Colonic mucosa (tissue), 4 donors: ENCODE data around the gene TNFRSF13B. TPM values are rescaled to one million over a fixed set of nuclear protein-coding genes. Genes with fewer than 3 reads are reported as not detected.
"Not testable (repeated sequence)": the region's sequence is repeated elsewhere in the genome, so short reads cannot be mapped to it uniquely, and the experiment has no call there.

Source experiments
- DNase-seq: peaks from one replicate; pipeline ENCODE4 v3.0.0-alpha.2; 2020
- H3K27ac ChIP-seq: fragments of 200-600 bp; one replicate; pipeline ENCODE4 v1.8.0; 2021
- H3K27me3 ChIP-seq: fragments of 200-600 bp; one replicate; pipeline ENCODE4 v1.8.0; 2021
- H3K36me3 ChIP-seq: fragments of 200-600 bp; one replicate; pipeline ENCODE4 v1.8.0; 2021
- H3K4me1 ChIP-seq: fragments of 200-600 bp; one replicate; pipeline ENCODE4 v1.8.0; 2021; ENCODE audit warnings: mild to moderate bottlenecking
- H3K4me3 ChIP-seq: fragments of 200-600 bp; one replicate; pipeline ENCODE4 v1.8.0; 2021
- H3K9ac ChIP-seq, 2 donors: one replicate each; pipeline ENCODE4 v1.7.0; 2013; ENCODE audit warnings: control low read depth in 2 of 2, low read depth in 2 of 2, low read length in 2 of 2
- H3K9me3 ChIP-seq: fragments of 200-600 bp; one replicate; pipeline ENCODE4 v1.8.0; 2021
- CTCF ChIP-seq: fragments of 200-600 bp; IDR thresholded peaks from one replicate; pipeline ENCODE4 v1.8.0; 2022; ENCODE audit warnings: antibody characterized with exemption, mild to moderate bottlenecking
- intact Hi-C: fragments of 100-400 bp; cut with DNase I; formaldehyde crosslinking; loops from one replicate; pipeline ENCODE4 v1.14.1; 2022
- total RNA-seq, 2 donors: library from RNA; stranded (reverse); fragmentation: NEBNext Ultra II Directional in 1 of 2; extraction: Animal tissue kit (Norgen Biotek cat#: 25700) in 1 of 2; gene quantifications; one replicate each; pipeline ENCODE4 v1.2.1, GENCODE V29; 2021
- donor health status: healthy.
- donor health status: DM: no; HTN: no; CAD: no.
- donor health status: DM: no; HTN: no; CAD: no.

The TNFRSF13B gene
- total RNA-seq, 2 donors from 2014 or later: 0.42 to 1.1 TPM

- intact Hi-C loops, H3K4me1 ChIP-seq, H3K4me3 ChIP-seq, H3K9ac ChIP-seq, H3K27me3 ChIP-seq, H3K36me3 ChIP-seq, H3K9me3 ChIP-seq, H3K27ac ChIP-seq: not testable (repeated sequence)
- peak; percentile 77 for DNase-seq
These were observed 39.4 kb upstream of the TNFRSF13B start for GRCh38 chr17:17011043-17011907.

DNA sequence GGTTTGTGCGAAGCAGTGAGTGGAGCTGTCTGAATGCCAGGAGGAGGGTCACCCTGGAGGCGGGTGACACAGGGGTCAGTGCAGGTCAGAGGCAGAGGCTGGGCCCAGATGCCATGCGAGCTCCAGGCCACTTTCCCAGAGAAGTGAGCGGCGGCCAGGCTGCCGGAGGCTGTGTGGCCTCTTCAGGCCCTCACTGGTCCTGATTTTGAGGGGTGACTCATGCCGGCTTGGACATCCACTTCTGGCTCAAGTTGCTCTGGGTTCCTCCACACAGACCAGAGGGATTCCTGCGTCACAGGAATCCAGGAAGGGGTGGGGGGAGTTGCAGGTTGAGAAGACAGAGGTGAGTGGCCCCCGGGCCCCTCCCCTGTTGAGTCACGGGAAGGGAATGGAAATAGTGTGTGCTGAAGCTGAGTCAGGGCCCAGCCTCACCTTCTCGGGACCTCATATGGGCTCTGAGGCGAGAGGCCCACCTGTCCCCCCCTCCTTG lies 38.7 kb upstream of the TNFRSF13B start:
- H3K36me3 ChIP-seq, H3K9me3 ChIP-seq, intact Hi-C loops, DNase-seq, H3K4me3 ChIP-seq, H3K27ac ChIP-seq, H3K9ac ChIP-seq, H3K4me1 ChIP-seq, H3K27me3 ChIP-seq: not testable (repeated sequence)

DNA sequence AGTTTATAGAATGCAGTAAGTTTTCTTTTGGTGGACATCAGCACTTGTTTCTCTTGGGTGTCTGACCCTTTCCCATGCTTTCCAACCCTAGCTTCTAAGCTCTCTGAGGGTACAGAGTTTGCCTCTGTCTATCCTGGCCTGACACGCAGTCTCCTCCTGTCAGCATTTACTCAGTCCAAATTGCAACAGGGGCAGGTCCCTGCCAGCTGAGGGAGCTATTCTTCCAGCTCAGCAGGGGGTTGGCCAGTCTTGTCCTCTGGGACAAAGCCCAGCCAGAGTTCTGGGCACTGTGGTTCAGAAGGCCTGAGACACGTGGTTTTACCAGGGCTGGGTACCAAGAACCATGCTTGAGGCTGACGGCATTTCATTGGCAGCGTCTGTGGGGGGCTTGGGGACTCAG lies 38.1 kb upstream of the TNFRSF13B start:
- H3K27me3 ChIP-seq, H3K9ac ChIP-seq, H3K4me3 ChIP-seq, DNase-seq, H3K36me3 ChIP-seq, H3K27ac ChIP-seq, H3K4me1 ChIP-seq, intact Hi-C loops, H3K9me3 ChIP-seq: not testable (repeated sequence)

DNA sequence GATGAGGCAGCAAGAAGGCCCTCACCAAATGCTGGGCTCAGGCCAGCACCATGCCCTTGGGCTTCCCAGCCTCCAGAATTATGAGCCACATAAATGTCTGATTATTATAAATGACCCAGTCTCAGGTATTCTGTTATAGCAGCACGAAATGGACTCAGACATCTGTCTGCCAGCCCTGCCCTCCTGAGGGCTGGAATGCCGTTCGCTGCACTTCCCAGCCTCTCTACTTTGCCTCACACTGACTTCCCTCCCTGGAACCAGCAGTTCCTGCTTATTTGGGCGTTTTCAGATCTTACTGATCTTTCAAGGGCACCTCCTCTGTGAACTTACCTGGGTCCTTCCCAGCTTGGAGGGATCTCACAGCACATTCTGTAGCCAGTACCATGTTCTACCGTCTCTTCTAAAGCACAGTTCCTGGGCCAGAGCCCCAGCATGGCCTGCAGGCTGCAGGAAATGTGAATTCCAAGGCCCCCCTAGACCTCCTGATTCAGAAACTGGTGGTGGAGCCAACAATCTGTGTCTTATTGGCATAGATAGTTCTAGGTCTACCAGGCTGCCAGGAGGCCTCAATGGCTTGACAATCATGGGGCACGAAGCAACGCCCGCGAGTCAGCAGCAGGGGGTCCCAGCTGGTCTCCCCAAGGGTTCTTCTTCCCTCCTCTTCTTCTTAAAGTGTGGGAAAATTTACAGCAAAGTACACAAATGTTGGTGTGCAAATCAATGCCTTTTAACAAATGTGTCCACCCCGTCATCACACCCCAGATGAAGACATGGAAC lies 36.9 kb upstream of the TNFRSF13B start:
- H3K4me3 ChIP-seq, H3K9me3 ChIP-seq, H3K9ac ChIP-seq, H3K36me3 ChIP-seq, intact Hi-C loops, H3K27ac ChIP-seq, H3K4me1 ChIP-seq, H3K27me3 ChIP-seq, DNase-seq: not testable (repeated sequence)

- H3K27me3 ChIP-seq, H3K9ac ChIP-seq, H3K4me3 ChIP-seq, H3K27ac ChIP-seq, DNase-seq, H3K4me1 ChIP-seq, H3K9me3 ChIP-seq, intact Hi-C loops, H3K36me3 ChIP-seq: not testable (repeated sequence)
These were observed 36.0 kb upstream of the TNFRSF13B start for GRCh38 chr17:17007891-17008290.

DNA sequence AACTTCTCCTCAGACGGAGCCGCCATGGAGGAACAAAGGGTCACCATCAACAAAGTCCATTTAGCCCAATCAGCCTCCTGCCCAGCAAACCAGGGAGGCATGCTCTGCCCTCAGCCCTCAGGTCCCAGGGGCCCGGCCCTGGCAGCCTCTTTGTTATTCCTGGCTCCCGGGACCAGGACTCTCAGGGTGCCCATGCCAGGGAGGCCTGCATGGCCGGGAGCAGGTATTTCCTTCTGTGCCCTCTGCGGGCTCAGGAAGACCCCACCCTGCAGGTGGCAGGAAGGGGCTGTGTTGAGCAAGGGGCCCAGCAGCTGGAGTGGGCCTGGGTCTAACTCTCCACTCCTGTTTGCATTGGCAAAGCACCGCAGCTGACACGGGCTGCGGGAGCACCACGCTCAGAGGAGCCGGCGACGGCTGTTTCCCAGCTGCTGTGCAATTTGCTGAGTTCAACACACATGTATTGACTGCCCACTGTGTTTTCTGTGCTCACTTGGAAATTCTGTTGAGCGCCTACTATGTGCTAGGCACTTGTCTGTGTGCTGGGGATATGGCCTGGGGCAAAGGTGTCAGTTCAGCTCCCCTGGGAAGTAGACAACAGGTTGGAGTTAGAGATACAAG lies 33.2 kb upstream of the TNFRSF13B start:
- DNase-seq, H3K27me3 ChIP-seq, H3K4me3 ChIP-seq, H3K27ac ChIP-seq, H3K36me3 ChIP-seq, H3K4me1 ChIP-seq, H3K9me3 ChIP-seq, H3K9ac ChIP-seq: not testable (repeated sequence)
- intact Hi-C loops: loop anchor here (5.0 kb wide), 2 partner anchors 142 to 307 kb away; no protein-coding TSS in a partner anchor

DNA sequence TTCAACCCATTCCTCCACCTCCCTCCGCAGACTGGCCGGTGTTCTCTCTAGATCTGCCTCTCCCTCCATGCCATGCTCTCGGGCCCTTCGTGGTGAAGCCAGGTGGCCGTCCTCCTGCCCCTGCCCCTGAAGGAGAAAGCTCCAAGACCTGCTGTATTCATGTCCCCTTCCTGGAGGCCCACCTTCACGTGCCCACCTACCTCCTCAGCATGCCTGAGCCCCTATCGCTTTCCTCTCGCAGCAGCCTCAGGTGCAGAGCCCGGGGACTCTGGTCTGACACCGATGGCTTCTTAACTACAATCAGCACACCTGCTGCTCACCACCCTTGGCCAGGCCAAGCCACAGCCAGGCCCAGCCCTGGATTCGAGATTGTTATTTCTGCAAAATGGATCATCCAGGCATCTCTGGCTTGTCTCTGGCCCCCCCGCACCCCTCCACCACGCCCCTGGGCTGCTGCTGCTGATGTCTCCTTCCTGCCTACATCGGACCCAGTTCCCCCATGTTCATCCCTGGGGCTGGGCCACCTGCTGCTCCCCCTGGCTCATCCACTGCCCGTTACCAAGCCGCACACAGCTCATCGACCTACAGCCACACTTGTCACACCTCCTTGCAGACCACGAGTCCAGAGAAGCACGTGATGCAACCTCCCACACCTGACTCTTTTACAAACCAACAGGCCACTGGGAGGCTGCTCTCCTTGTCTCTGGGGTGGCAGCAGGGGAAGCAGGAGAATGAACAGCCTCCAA lies 32.5 kb upstream of the TNFRSF13B start:
- DNase-seq: no peak
- H3K36me3 ChIP-seq: no peaks in the 10 kb centered on the region
- H3K9me3 ChIP-seq: no peaks in the 10 kb centered on the region
- no peak for TF ChIP-seq CTCF
- H3K4me1 ChIP-seq: no peaks in the 10 kb centered on the region
- H3K4me3 ChIP-seq: no peak overlapping the region
- no peak overlapping the region for H3K27ac ChIP-seq
- no peak overlapping the region for H3K9ac ChIP-seq
- intact Hi-C loops: loop anchor here (5.0 kb wide), 2 partner anchors 143 to 308 kb away; no protein-coding TSS in a partner anchor
- H3K27me3 ChIP-seq: no peaks in the 10 kb centered on the region

DNA sequence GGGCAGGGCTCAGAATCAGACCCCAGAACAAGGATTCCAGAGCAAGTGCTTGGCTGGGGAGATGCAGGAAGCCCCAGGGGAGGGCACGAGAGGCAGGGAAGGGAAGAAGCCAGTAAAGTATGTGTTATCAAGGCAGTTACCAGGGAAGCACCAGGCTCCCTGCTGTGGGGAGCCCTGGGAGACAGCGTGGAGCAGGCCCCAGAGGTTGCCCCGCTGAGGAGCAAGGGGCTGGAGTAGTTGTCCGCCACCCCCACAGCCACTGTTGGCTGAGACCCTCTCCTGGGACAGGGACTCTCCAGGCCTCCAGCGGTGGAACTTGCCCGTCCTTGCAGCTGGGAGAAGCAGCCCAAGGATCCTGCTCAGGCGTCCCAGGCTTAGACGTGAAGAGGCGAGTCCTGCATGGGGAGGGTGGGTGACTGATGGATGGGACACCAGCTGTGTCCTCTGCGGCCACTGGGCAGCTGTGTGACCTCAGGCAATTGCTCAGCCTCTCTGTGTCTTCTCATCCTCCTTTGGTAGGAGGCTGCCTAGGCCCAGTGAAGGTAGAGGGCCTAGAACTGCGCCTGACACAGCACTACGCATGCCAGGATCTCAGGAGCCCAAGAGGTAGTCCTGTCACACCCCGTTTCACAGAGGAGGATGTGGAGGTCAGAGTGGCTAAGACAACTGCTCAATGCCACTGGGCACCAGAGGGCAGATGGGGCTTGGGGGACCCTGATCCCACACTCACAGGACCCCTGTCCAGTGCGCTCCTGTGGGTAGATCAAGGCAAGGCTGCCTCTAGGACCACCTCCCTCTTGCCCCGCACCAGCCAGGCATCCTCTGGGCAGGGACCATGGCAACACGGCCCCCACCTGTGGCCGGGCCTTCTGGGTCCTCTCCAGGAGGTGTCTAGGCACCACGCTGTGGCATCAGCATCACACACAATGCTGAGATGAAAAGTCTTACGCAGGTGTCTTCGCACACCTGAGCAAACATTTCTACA lies 31.1 kb upstream of the TNFRSF13B start:
- DNase-seq, H3K27ac ChIP-seq, H3K4me1 ChIP-seq, H3K4me3 ChIP-seq, H3K36me3 ChIP-seq, H3K9me3 ChIP-seq, H3K9ac ChIP-seq, H3K27me3 ChIP-seq: not testable (repeated sequence)
- intact Hi-C loops: loop anchor here (5.0 kb wide), 2 partner anchors 144 to 309 kb away; no protein-coding TSS in a partner anchor
